Coronary artery (tissue), 2 donors: Measurements from ENCODE around the gene PRDM7.

Experiments
- DNase-seq: peaks from one replicate; pipeline ENCODE4 v3.0.0-alpha.2; 2017; ENCODE audit warnings: low spot score
- H3K27ac ChIP-seq, 2 donors: fragments of 200-600 bp; sonication (generic); one replicate each; pipeline ENCODE4 v1.5.1; 2016 to 2019
- H3K4me3 ChIP-seq: fragments of 200-600 bp; sonication (generic); 2 replicates; pipeline ENCODE4 v1.5.1; 2016; ENCODE audit warnings: mild to moderate bottlenecking, moderate library complexity
- TF ChIP-seq, protein P1 (sequence below): fragments of 200-600 bp; sonication (generic); IDR thresholded peaks from one replicate; pipeline ENCODE4 v1.5.1; 2019; ENCODE audit warnings: antibody characterized with exemption

PRDM7 gene

DNA sequence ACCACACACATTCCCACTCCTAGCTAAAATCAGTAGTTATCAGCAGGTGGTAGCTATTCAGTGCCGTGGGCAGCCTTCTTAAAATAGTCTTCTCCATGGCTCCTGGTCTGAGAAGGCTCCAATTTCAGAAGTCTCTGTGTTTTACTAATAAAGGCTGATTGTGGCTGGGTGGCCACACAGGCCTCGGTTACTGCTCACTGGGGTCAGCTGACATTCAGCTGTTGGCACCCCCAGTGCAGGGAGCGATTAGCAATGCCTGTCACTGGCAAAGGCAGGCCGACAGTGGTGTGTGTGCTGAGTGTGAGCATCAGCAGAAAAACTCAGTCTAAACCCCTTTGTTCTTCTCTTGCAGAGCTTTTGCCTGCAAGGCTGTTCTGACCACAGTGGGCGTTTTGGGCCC, 41.2 kb downstream of the PRDM7 start:
- TF ChIP-seq, protein P1, sequence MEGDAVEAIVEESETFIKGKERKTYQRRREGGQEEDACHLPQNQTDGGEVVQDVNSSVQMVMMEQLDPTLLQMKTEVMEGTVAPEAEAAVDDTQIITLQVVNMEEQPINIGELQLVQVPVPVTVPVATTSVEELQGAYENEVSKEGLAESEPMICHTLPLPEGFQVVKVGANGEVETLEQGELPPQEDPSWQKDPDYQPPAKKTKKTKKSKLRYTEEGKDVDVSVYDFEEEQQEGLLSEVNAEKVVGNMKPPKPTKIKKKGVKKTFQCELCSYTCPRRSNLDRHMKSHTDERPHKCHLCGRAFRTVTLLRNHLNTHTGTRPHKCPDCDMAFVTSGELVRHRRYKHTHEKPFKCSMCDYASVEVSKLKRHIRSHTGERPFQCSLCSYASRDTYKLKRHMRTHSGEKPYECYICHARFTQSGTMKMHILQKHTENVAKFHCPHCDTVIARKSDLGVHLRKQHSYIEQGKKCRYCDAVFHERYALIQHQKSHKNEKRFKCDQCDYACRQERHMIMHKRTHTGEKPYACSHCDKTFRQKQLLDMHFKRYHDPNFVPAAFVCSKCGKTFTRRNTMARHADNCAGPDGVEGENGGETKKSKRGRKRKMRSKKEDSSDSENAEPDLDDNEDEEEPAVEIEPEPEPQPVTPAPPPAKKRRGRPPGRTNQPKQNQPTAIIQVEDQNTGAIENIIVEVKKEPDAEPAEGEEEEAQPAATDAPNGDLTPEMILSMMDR = no peak
- Histone ChIP-seq H3K27ac (no peak overlapping the region), H3K4me3 (no peak overlapping the region)
- no peak for DNase-seq

DNA sequence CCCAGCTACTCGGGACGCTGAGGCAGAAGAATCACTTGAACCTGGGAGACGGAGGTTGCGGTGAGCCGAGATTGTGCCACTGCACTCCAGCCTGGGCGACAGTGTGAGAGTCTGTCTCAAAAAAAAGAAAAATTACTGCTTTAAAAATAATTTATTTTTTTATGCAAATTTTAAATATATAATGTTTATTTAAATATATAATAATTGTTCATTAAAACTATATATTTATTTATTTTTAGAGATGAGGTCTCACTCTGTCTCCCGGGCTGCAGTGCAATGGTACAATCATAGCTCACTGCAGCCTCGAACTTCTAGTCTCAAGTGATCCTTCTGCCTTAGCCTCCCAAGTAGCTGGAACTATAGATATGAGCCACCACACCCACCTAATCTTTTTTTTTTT, 42.6 kb downstream of the PRDM7 start:
- H3K4me3 ChIP-seq = no peak overlapping the region
- DNase-seq = no peak
- H3K27ac ChIP-seq = no peak overlapping the region
- TF ChIP-seq, protein P1 = no peak

DNA sequence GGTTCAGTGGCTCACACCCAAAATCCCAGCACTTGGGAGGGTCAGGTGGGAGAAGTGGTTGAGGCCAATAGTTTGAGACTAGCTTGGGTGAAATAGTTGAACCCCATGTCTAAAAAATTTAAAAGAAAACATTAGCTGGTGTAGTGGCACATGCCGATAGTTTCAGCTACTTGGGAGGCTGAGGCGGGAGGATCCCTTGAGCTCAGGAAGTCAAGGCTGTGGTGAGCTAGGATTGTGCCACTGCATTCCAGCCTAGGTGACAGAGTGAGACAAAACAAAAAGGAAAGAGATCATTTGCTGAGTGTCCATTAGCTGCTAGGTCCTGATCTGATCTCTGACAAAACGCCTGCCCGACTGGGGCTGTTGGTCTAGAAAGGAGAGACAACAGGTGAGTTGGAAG, 43.7 kb downstream of the PRDM7 start:
- TF ChIP-seq, protein P1 = no peak
- no peak overlapping the region for H3K27ac ChIP-seq
- no peak for DNase-seq
- no peak overlapping the region for H3K4me3 ChIP-seq

DNA sequence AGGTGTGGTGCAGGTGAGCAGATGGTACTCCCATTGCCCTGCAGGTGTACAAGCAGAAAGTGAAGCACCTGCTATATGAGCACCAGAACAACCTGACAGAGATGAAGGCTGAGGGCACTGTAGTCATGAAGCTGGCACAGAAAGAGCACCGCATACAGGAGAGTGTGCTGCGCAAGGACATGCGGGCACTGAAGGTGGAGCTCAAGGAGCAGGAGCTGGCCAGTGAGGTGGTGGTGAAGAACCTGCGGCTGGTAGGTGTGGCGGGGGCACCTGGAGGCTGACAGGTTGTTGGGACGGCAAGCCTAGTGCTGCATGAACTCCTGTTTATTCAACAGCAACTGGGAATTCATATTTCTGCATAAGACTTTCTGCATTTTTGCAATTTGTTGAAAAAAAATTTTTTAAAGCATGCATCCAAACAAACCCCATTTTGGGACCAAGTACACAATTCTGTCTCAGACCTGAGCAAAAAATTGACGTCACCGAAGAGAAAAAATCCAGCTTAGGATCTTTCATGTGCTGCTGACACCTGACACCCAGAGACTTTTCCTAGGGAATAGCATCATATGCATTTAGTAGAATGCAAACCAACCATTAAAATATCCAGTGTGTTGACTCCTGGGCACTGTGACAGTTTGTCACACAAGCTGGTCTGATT, 44.3 kb downstream of the PRDM7 start:
- TF ChIP-seq, protein P1 = no peak
- Histone ChIP-seq H3K4me3 (no peak overlapping the region), H3K27ac (peak overlapping the region in 1 of 2 donors; percentile 19)
- DNase-seq = no peak

DNA sequence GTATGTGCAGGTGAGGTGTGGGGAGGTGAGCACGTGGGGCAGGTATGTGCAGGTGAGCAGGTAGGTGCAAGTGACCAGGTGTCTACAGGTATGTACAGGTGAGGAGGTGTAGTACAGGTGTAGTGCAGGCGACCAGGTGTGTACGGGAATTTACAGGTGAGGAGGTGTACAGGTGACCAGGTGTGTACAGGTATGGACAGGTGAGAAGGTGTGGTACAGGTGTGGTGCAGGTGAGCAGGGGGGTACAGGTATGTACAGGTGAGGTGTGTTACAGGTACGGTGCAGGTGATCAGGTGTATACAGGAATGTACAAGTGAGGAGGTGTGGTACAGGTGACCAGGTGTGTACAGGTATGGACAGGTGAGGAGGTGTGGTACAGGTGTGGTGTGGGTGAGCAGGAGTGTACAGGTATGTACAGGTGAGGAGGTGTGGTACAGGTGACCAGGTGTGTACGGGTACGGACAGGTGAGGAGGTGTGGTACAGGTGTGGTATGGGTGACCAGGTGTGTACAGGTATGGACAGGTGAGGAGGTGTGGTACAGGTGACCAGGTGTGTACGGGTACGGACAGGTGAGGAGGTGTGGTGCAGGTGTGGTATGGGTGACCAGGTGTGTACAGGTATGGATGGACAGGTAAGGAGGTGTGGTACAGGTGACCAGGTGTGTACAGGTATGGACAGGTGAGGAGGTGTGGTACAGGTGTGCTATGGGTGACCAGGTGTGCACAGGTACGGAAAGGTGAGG, 45.0 kb downstream of the PRDM7 start:
- H3K4me3 ChIP-seq = no peak overlapping the region
- TF ChIP-seq, protein P1 = no peak
- peak overlapping the region in 1 of 2 donors; percentile 19 for H3K27ac ChIP-seq
- DNase-seq = no peak

DNA sequence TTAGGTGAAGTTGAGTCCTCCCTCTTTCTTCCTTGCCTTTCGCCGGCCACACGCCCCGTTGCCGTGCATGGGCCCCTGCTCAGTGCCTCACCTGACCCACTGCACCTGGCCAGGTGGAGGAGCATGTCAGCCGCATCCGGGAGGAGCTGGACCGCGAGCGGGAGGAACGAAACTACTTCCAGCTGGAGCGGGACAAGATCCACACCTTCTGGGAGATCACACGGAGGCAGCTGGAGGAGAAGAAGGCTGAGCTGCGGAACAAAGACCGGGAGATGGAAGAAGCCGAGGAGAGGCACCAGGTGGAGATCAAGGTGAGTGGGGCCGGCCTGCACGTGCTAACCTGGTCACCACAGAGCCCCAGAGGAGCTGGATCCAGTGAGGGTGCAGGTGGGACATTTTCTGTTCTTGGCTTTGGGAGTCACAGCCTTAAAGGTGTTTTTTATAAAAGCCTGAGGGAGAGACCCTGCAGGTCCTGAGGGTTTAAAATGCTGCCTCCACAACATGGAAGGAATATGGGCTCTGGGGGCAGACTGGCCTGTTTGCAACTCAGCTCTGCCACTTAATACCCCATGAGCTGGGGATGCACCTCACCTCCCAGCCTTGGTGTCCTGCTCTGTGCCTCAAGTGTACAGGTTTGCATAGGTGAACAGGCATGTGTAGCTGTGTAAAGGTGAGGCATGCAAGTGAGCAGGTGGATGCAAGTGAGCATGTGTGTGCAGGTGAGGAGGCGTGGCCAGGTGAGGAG, 45.8 kb downstream of the PRDM7 start:
- H3K4me3 ChIP-seq = no peak overlapping the region
- TF ChIP-seq, protein P1 = no peak
- no peak for DNase-seq
- H3K27ac ChIP-seq = no peak overlapping the region
